Ishikawa (cell line): Measurements from ENCODE around the gene MPV17.

Experiments used
- CEBPB ChIP-seq: IDR thresholded peaks from 2 replicates; pipeline ENCODE4 v1.6.1; 2012
- CREB1 ChIP-seq: IDR thresholded peaks from 2 replicates; pipeline ENCODE4 v1.6.1; 2012; ENCODE audit warnings: low read depth
- EGR1 ChIP-seq: IDR thresholded peaks from 2 replicates; pipeline ENCODE4 v1.6.1; 2012
- EP300 ChIP-seq: IDR thresholded peaks from 2 replicates; pipeline ENCODE4 v1.6.1; 2012; ENCODE audit warnings: borderline replicate concordance
- FOXM1 ChIP-seq: IDR thresholded peaks from 2 replicates; pipeline ENCODE4 v1.6.1; 2012; ENCODE audit warnings: low read depth, borderline replicate concordance
- NFIC ChIP-seq: IDR thresholded peaks from 2 replicates; pipeline ENCODE4 v1.6.1; 2012
- RAD21 ChIP-seq: IDR thresholded peaks from 2 replicates; pipeline ENCODE4 v1.6.1; 2012; ENCODE audit warnings: low read depth
- TAF1 ChIP-seq: IDR thresholded peaks from 2 replicates; pipeline ENCODE4 v1.6.1; 2012; ENCODE audit warnings: low read depth, mild to moderate bottlenecking
- TCF12 ChIP-seq: IDR thresholded peaks from 2 replicates; pipeline ENCODE4 v1.6.1; 2012; ENCODE audit warnings: low read depth
- TEAD4 ChIP-seq: IDR thresholded peaks from 2 replicates; pipeline ENCODE4 v1.6.1; 2012
- YY1 ChIP-seq: IDR thresholded peaks from 2 replicates; pipeline ENCODE4 v1.6.1; 2012; ENCODE audit warnings: low read depth
- ZBTB7A ChIP-seq: IDR thresholded peaks from 2 replicates; pipeline ENCODE4 v1.6.1; 2012; ENCODE audit warnings: low read depth
- TF ChIP-seq, protein P1 (sequence below): IDR thresholded peaks from 2 replicates; pipeline ENCODE4 v1.6.1; 2012
- TF ChIP-seq, protein P2 (sequence below): IDR thresholded peaks from 2 replicates; pipeline ENCODE4 v1.6.1; 2012; ENCODE audit warnings: low read depth, mild to moderate bottlenecking

DNA sequence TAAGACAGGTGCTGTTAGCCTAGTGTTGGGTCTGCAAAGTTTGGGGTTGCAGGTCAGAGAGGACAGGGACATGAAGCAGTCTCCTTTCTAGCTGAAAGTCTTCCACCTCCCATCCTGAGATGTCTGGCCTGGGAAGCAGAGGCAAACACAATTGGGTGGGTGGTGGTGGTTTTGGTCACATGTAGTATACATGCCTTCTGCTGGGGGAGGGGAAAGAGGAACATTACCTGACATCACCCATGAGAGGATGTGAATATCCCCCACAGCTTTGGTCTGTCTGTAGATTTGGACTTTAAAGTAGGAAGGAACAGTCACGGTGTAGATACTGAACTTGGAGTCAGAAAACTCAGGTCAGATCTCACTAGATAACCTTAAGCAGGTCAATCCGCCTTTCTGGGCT is 52.2 kb downstream of the MPV17 start:
- TF ChIP-seq, protein P1, sequence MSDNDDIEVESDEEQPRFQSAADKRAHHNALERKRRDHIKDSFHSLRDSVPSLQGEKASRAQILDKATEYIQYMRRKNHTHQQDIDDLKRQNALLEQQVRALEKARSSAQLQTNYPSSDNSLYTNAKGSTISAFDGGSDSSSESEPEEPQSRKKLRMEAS, result no peak
- TF ChIP-seq TAF1, result no peak
- TF ChIP-seq NFIC, result no peak
- no peak for TF ChIP-seq TEAD4
- TF ChIP-seq CREB1, result no peak
- no peak for TF ChIP-seq RAD21
- TF ChIP-seq, protein P2, sequence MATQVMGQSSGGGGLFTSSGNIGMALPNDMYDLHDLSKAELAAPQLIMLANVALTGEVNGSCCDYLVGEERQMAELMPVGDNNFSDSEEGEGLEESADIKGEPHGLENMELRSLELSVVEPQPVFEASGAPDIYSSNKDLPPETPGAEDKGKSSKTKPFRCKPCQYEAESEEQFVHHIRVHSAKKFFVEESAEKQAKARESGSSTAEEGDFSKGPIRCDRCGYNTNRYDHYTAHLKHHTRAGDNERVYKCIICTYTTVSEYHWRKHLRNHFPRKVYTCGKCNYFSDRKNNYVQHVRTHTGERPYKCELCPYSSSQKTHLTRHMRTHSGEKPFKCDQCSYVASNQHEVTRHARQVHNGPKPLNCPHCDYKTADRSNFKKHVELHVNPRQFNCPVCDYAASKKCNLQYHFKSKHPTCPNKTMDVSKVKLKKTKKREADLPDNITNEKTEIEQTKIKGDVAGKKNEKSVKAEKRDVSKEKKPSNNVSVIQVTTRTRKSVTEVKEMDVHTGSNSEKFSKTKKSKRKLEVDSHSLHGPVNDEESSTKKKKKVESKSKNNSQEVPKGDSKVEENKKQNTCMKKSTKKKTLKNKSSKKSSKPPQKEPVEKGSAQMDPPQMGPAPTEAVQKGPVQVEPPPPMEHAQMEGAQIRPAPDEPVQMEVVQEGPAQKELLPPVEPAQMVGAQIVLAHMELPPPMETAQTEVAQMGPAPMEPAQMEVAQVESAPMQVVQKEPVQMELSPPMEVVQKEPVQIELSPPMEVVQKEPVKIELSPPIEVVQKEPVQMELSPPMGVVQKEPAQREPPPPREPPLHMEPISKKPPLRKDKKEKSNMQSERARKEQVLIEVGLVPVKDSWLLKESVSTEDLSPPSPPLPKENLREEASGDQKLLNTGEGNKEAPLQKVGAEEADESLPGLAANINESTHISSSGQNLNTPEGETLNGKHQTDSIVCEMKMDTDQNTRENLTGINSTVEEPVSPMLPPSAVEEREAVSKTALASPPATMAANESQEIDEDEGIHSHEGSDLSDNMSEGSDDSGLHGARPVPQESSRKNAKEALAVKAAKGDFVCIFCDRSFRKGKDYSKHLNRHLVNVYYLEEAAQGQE, result no peak
- no peak for TF ChIP-seq EGR1
- TF ChIP-seq CEBPB, result no peak
- TF ChIP-seq EP300, result no peak
- no peak for TF ChIP-seq TCF12
- TF ChIP-seq FOXM1, result no peak
- no peak for TF ChIP-seq YY1
- no peak for TF ChIP-seq ZBTB7A
